ENCODE results near the gene SLC44A1.

SLC44A1 gene

DNA sequence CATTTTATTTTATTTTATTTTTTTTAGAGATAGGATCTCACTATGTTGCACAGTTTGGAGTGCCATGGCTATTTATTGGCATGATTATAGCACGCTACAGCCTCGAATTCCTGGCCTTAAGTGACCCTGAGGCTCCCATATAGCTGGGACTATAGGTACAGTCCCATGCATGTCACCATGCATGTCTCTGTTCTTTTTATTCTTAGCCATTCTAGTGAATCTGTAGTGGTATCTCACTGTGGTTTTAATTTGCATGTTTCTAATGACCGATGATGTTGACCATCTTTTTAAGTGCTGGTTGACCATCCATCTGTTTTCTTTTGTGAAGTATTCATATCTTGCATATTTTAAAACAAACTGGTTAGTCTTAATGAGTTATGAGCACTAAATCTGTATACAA, 76.1 kb downstream of the SLC44A1 start:
- peaks cover 0 to 19% (median 12%) of the 10 kb centered on the region in 10 experiments; a peak in 17 of 20 replicates for H3K4me1 ChIP-seq
- H3K27me3 ChIP-seq = no peaks in the 10 kb centered on the region
- TF ChIP-seq Cebpa-rat (IDR thresholded peaks at IDR 0.05) = no peak
- H3K9ac ChIP-seq = no peak overlapping the region
- H3K9me3 ChIP-seq (replicated peaks in 1 of 11) = peaks cover 0 to 13% (median 3%) of the 10 kb centered on the region in 11 experiments; a peak in 4 of 22 replicates
- no peak overlapping the region for H3K4me2 ChIP-seq
- no peak overlapping the region for H3K27ac ChIP-seq
- H3K4me3 ChIP-seq = no peak overlapping the region
- no peaks in the 10 kb centered on the region for H4K20me1 ChIP-seq
- peaks cover 0 to 4% (median 0%) of the 10 kb centered on the region in 11 experiments; a peak in 7 of 22 replicates for H3K36me3 ChIP-seq

DNA sequence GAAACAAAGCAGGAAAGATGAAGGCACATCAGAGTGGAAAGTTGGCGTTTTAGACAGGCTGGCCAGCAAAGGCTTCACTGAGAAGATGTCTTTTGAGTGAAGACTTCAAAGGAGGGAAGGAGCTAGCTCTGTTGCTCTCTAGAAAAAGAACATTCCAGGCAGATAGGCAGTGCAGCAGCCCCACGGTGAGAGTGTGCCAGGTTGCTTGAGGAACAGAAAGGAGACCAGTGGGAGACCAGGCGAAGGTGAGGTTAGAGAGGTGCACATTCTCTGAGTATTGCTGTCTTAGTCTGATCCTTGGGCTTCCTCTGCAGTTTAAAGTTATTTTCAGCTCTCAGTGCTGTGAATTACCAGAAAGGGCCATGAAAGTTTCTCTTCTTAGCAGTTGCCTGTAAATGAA, 83.8 kb downstream of the SLC44A1 start:
- Histone ChIP-seq H3K4me2 (no peak overlapping the region), H3K4me3 (no peak overlapping the region), H3K36me3 (peaks cover 0 to 6% (median 3%) of the 10 kb centered on the region in 11 experiments; a peak in 7 of 22 replicates), H3K27ac (no peak overlapping the region), H3K4me1 (no peaks in the 10 kb centered on the region; a peak in 2 of 20 replicates), H3K27me3 (no peaks in the 10 kb centered on the region), H3K9ac (no peak overlapping the region), H3K9me3 (replicated peaks in 1 of 11) (peaks cover 0 to 14% (median 3%) of the 10 kb centered on the region in 11 experiments; a peak in 4 of 22 replicates), H4K20me1 (no peaks in the 10 kb centered on the region)
- no peak for TF ChIP-seq Cebpa-rat (IDR thresholded peaks at IDR 0.05)

DNA sequence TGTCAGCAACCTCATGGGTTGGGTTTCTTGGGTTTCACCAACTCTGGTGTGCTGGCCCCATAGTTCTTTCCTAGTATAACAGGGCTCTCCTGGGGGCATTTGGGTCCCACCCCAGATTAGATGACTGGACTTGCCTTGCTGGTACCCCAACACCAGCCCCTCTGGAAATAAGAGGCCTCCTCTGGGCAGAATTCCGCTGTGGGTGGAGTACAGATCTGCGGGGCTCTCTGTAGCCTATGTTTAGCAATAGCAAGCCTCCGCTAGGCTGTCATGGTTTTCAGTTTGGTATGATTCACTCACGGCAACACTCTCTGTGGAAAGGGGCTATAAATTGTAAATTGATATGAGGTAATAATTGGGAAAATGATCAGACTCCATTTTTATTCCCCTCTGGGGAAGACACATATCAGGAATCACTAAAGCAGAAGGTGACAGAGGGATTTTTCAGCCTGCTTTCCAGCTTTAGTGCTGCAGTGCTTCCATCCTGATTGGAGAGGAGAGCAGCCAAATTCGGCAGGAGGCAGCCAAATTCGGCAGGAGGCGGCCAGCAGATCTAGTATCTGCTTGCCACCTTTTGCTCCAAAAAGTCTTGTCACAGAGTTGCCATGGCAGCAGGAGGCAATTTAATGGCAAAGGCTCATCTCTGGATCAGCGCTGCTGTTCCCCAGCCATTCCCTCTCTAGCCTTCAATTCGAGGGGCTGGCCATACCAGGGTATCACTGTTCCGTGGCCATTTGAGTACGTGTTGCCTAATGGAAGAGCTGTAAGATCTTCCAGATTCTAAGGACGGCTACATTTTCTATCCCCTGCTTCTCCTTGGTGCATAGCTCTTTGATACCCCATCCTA, 84.6 kb downstream of the SLC44A1 start:
- Histone ChIP-seq H4K20me1 (no peaks in the 10 kb centered on the region), H3K9me3 (replicated peaks in 1 of 11) (peaks cover 0 to 14% (median 3%) of the 10 kb centered on the region in 11 experiments; a peak in 3 of 22 replicates), H3K4me1 (no peaks in the 10 kb centered on the region; a peak in 2 of 20 replicates), H3K27ac (no peak overlapping the region), H3K36me3 (peaks cover 0 to 6% (median 0%) of the 10 kb centered on the region in 11 experiments; a peak in 5 of 22 replicates), H3K27me3 (no peaks in the 10 kb centered on the region), H3K9ac (no peak overlapping the region), H3K4me3 (no peak overlapping the region), H3K4me2 (no peak overlapping the region)
- TF ChIP-seq Cebpa-rat (IDR thresholded peaks at IDR 0.05) = no peak

DNA sequence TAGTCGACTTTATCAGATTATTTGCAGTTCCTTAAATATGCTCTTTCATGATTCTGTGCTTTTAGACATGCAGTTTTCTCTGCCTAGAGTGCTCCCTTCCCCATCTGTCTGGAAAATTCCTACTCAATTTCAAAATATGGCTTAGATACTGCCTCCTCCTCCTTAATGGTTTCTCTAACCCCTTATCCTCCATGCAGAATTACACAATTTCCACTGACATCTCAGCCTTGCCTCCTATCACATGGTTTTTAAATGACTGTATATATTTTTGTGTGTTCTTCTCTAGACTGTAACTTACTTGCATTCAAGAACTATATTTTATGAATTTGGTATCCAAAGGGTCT, 85.2 kb downstream of the SLC44A1 start:
- Histone ChIP-seq H3K27ac (no peak overlapping the region), H3K27me3 (no peaks in the 10 kb centered on the region), H3K36me3 (peaks cover 0 to 6% (median 0%) of the 10 kb centered on the region in 11 experiments; a peak in 4 of 22 replicates), H3K9ac (no peak overlapping the region), H3K9me3 (replicated peaks in 1 of 11) (peaks cover 0 to 10% (median 0%) of the 10 kb centered on the region in 11 experiments; a peak in 2 of 22 replicates), H3K4me3 (no peak overlapping the region), H3K4me1 (no peaks in the 10 kb centered on the region; a peak in 2 of 20 replicates), H3K4me2 (no peak overlapping the region), H4K20me1 (no peaks in the 10 kb centered on the region)
- no peak for TF ChIP-seq Cebpa-rat (IDR thresholded peaks at IDR 0.05)

DNA sequence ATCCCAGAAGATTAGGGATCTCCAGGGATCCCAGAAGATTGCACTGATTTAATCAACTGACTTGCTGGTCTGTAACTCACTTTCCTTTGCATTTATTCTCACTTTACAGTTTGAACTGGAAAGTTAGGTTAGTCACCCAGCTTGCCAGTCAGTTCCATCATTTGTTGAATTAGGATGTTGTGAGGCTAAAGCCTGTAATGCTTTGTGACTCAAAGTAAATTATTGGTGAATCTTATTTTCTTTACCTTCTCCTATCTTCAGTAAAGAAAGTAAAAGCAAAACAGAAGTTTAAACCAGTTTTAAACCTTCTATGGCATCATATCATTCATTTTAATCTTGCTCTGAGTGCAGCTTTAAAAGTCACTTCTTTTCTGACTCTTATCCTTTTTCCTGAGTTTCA, 85.8 kb downstream of the SLC44A1 start:
- Histone ChIP-seq H3K4me1 (no peaks in the 10 kb centered on the region; a peak in 2 of 20 replicates), H3K27ac (no peak overlapping the region), H3K9ac (no peak overlapping the region), H3K9me3 (replicated peaks in 1 of 11) (peaks cover 0 to 4% (median 0%) of the 10 kb centered on the region in 11 experiments; a peak in 1 of 22 replicates), H4K20me1 (no peaks in the 10 kb centered on the region), H3K36me3 (peaks cover 0 to 6% (median 0%) of the 10 kb centered on the region in 11 experiments; a peak in 2 of 22 replicates), H3K4me2 (no peak overlapping the region), H3K27me3 (no peaks in the 10 kb centered on the region), H3K4me3 (no peak overlapping the region)
- TF ChIP-seq Cebpa-rat (IDR thresholded peaks at IDR 0.05) = no peak

DNA sequence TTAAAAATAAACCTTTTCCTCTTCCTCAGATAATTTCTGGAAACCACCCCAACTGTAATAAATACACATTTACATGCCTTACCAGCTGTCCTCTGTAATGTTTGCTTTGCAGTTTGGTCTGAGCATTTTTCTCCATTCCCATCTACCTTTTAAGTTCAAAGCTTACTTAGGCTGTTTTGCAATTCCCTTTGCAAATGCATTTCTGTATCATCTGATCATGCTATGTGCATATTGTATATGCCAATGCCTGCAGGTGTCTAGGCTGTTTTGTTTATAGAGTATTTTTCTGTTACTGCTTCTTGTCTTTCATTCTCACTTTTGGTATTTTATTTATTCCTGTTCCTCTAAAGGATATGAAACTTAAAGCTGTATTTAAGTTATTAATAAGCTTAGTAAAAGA, 86.3 kb downstream of the SLC44A1 start:
- Histone ChIP-seq H3K27ac (no peak overlapping the region), H3K4me3 (no peak overlapping the region), H4K20me1 (no peaks in the 10 kb centered on the region), H3K9me3 (replicated peaks in 1 of 11) (no peaks in the 10 kb centered on the region), H3K4me2 (no peak overlapping the region), H3K4me1 (no peaks in the 10 kb centered on the region; a peak in 2 of 20 replicates), H3K9ac (no peak overlapping the region), H3K36me3 (peaks cover 0 to 6% (median 3%) of the 10 kb centered on the region in 11 experiments; a peak in 3 of 22 replicates), H3K27me3 (no peaks in the 10 kb centered on the region)
- TF ChIP-seq Cebpa-rat (IDR thresholded peaks at IDR 0.05) = no peak

DNA sequence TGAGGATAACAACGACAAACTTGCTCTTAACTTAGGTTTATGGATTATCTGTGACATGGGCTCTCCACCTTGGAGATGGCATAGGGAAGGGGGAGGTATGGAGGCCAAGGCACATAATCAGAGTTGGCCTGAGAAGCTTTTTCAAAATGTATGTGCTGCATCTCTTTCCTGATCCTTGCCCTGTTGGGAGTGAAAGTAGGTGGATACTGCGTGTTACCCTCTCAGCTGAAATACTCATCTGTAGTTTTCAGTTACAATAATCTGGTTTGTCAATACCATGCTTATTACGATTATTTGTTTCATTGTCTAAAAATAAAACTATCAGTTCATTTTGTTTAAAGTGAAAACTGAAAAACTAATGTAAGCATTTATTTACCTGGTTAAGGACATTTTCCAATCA, 86.7 kb downstream of the SLC44A1 start:
- TF ChIP-seq Cebpa-rat (IDR thresholded peaks at IDR 0.05) = no peak
- Histone ChIP-seq H3K9ac (no peak overlapping the region), H3K9me3 (replicated peaks in 1 of 11) (no peaks in the 10 kb centered on the region), H3K36me3 (peaks cover under 1 to 8% (median 3%) of the 10 kb centered on the region in 11 experiments; a peak in 12 of 22 replicates), H3K27me3 (no peaks in the 10 kb centered on the region), H4K20me1 (no peaks in the 10 kb centered on the region), H3K27ac (no peak overlapping the region), H3K4me2 (no peak overlapping the region), H3K4me3 (no peak overlapping the region), H3K4me1 (no peaks in the 10 kb centered on the region; a peak in 2 of 20 replicates)

DNA sequence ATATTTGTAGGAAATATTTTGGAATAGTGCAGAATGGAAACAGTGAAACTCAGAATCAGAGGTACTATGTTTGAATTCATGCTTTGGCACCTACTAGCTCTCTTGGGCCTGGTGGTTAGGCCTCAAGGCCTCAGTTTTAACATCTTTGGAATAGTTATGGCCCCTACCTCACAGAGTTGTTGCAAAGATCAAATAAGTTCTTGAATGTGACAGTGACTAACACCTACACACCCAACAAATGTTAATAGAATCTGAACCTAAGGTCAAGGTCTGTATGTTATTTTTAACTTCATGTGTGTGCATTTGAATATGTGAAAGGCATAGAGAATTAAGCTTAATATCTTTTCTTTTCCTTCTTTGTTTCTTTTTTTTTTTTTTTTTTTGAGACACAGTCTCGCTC, 87.3 kb downstream of the SLC44A1 start:
- H3K9ac ChIP-seq = no peak overlapping the region
- no peak overlapping the region for H3K27ac ChIP-seq
- no peaks in the 10 kb centered on the region for H3K9me3 ChIP-seq (replicated peaks in 1 of 11)
- H4K20me1 ChIP-seq = no peaks in the 10 kb centered on the region
- peaks cover 6 to 14% (median 7%) of the 10 kb centered on the region in 11 experiments; a peak in 20 of 22 replicates for H3K36me3 ChIP-seq
- no peaks in the 10 kb centered on the region for H3K27me3 ChIP-seq
- no peak overlapping the region for H3K4me2 ChIP-seq
- no peak for TF ChIP-seq Cebpa-rat (IDR thresholded peaks at IDR 0.05)
- no peaks in the 10 kb centered on the region; a peak in 2 of 20 replicates for H3K4me1 ChIP-seq
- no peak overlapping the region for H3K4me3 ChIP-seq

DNA sequence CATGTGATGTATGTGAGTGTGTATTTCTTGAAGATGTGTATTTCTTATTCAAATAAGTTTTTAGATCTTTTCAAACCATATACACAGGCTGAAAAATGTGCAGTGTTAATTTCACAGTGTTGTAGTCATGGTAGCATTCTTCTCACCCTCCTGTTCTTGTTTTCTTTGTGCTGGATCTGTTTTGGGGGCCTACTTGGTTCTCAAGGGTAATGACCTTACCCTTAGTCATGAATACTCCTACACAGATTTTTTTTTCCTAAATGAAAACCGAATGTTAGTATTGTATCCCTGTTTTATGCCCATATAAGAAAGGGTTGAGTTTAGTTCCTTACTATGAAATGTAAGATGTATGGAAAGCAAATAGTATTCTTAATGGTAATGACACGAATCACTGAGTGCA, 88.0 kb downstream of the SLC44A1 start:
- H4K20me1 ChIP-seq = no peaks in the 10 kb centered on the region
- peaks cover 13 to 20% (median 14%) of the 10 kb centered on the region in 11 experiments; a peak in 21 of 22 replicates for H3K36me3 ChIP-seq
- TF ChIP-seq Cebpa-rat (IDR thresholded peaks at IDR 0.05) = no peak
- no peaks in the 10 kb centered on the region for H3K9me3 ChIP-seq (replicated peaks in 1 of 11)
- H3K9ac ChIP-seq = no peak overlapping the region
- no peak overlapping the region for H3K4me3 ChIP-seq
- no peak overlapping the region for H3K27ac ChIP-seq
- H3K4me2 ChIP-seq = no peak overlapping the region
- H3K4me1 ChIP-seq = no peaks in the 10 kb centered on the region; a peak in 2 of 20 replicates
- H3K27me3 ChIP-seq = no peaks in the 10 kb centered on the region
